ENCODE data around the gene MYL9.

- no peak for TF ChIP-seq EZH2 (IDR thresholded peaks at IDR 0.05)
- no peak for TF ChIP-seq POLR2AphosphoS5 (IDR thresholded peaks at IDR 0.05; ENCODE audit: borderline replicate concordance, low read depth, low read length)
Observed at GRCh38 chr20:36591281-36591680, 50.0 kb downstream of the MYL9 start.
